CD4-positive, CD25-positive, alpha-beta regulatory T cell (primary cell): ENCODE results near the gene ZC3H13. TPM values are rescaled to one million over a fixed set of nuclear protein-coding genes. Genes with fewer than 3 reads are reported as not detected.

Source experiments
- ATAC-seq, 2 donors: fragments of 150-1000 bp; cut with Tn5 transposase; one replicate each; pipeline ENCODE4 v1.10.0; 2021; ENCODE audit warnings: low read depth in 2 of 2, moderate number of reproducible peaks in 2 of 2, moderate library complexity in 1 of 2
- DNase-seq, 3 donors: peaks; one replicate each; pipeline versions ENCODE4 v3.0.0 to v3.0.0-alpha.2; 2012 to 2022; ENCODE audit warnings: mixed read lengths in 1 of 3
- H3K27ac ChIP-seq: one replicate; pipeline ENCODE4 v1.7.0; 2013; ENCODE audit warnings: mild to moderate bottlenecking, low read length; ENCODE audit not compliant: insufficient read depth, poor library complexity, severe bottlenecking
- H3K27me3 ChIP-seq: one replicate; pipeline ENCODE4 v1.7.0; 2013; ENCODE audit warnings: low read length; ENCODE audit not compliant: control insufficient read depth, insufficient read depth
- H3K36me3 ChIP-seq: one replicate; pipeline ENCODE4 v1.7.0; 2013; ENCODE audit warnings: mild to moderate bottlenecking, low read length, moderate library complexity; ENCODE audit not compliant: control insufficient read depth, insufficient read depth
- H3K4me1 ChIP-seq: 2 replicates; pipeline ENCODE4 v1.7.0; 2013; ENCODE audit warnings: mild to moderate bottlenecking, low read length; ENCODE audit not compliant: insufficient read depth, control insufficient read depth, poor library complexity, severe bottlenecking
- H3K4me3 ChIP-seq: one replicate; pipeline ENCODE4 v1.7.0; 2013; ENCODE audit warnings: low read depth, mild to moderate bottlenecking, low read length, moderate library complexity
- H3K9me3 ChIP-seq, 2 experiments: 1 replicate in 1 of 2; 2 replicates in 1 of 2; pipeline ENCODE4 v1.7.0; 2013; ENCODE audit warnings: low read length in 2 of 2, mild to moderate bottlenecking in 1 of 2, moderate library complexity in 1 of 2; ENCODE audit not compliant: control insufficient read depth in 2 of 2
- H3K27ac Mint-ChIP-seq, 3 donors: one replicate each; pipeline ENCODE4 v1.8.0; 2020 to 2022; ENCODE audit warnings: mild to moderate bottlenecking in 3 of 3, mixed read lengths in 3 of 3, moderate library complexity in 2 of 3
- H3K27me3 Mint-ChIP-seq: one replicate; pipeline ENCODE4 v1.8.0; 2022; ENCODE audit warnings: mild to moderate bottlenecking, mixed read lengths
- H3K36me3 Mint-ChIP-seq: one replicate; pipeline ENCODE4 v1.8.0; 2020; ENCODE audit warnings: mixed read lengths
- H3K4me1 Mint-ChIP-seq, 4 donors: one replicate each; pipeline ENCODE4 v1.8.0; 2020 to 2022; ENCODE audit warnings: mixed read lengths in 4 of 4, mild to moderate bottlenecking in 1 of 4
- H3K4me3 Mint-ChIP-seq, 4 donors: one replicate each; pipeline ENCODE4 v1.8.0; 2020 to 2022; ENCODE audit warnings: mild to moderate bottlenecking in 4 of 4, mixed read lengths in 4 of 4, moderate library complexity in 3 of 4
- H3K9me3 Mint-ChIP-seq, 7 donors: one replicate each; pipeline ENCODE4 v1.8.0; 2020 to 2022; ENCODE audit warnings: mixed read lengths in 7 of 7, mild to moderate bottlenecking in 3 of 7, moderate library complexity in 2 of 7
- polyA plus RNA-seq, 4 donors: library from polyadenylated mRNA; unstranded; fragments of 300-500 nt; fragmentation: Illumina TruSeq; gene quantifications; one replicate each; pipeline ENCODE4 v1.2.3, GENCODE V29; 2021
- total RNA-seq: library from RNA; stranded (reverse); gene quantifications from one replicate; pipeline ENCODE4 v1.2.3, GENCODE V29; 2022

ZC3H13 gene
- total and polyA plus RNA-seq, 5 donors from 2014 or later, result 23.7 to 58.4 (median 25.3) TPM

DNA sequence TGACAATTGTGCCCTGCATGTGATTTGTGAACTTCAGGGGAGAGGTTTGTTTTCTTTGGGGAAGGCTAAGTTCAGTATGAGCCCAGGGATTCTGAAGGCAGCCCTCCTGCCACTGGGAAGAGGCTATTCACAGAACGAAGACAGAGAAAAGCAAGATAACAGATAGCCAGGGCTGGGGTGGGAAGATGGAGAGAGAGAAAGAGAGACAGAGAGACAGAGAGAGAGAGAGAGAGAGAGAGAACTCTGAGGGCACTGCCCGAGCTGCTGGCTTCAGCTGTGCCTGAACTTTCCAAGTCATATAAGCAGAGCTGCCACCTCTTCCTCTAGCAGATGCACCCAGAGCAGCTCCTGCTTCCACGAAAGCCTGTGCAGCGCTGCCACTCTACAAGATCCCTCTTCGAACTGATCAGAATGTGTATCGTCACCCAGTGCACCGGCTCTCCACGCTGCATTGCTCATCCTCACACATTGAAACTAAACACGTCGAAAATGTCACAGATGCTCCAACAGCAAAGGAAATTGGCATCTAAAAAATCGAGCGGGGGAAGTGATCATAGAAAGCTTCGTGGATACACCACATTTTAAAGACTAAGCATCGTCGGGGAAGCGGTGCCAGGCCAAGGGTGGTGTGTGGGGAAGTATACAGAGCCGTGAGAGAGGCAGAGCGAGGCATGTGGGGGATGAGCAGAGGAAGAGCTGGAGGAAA is 119.2 kb downstream of the ZC3H13 start:
- H3K27me3 Mint-ChIP-seq, result peaks cover 19% of the 10 kb centered on the region
- peak overlapping the region in 1 of 4 donors; percentile 44 for H3K4me3 Mint-ChIP-seq
- ATAC-seq (no peak), DNase-seq (no peak)
- H3K27me3 ChIP-seq, result peaks cover 3% of the 10 kb centered on the region
- H3K4me3 ChIP-seq, result no peak overlapping the region
- H3K27ac ChIP-seq, result no peak overlapping the region
- H3K36me3 Mint-ChIP-seq, result no peaks in the 10 kb centered on the region
- H3K9me3 Mint-ChIP-seq, result no peaks in the 10 kb centered on the region
- no peaks in the 10 kb centered on the region for H3K4me1 Mint-ChIP-seq
- peak overlapping the region in 1 of 3 donors; percentile 12 for H3K27ac Mint-ChIP-seq
- no peaks in the 10 kb centered on the region for H3K9me3 ChIP-seq
- no peaks in the 10 kb centered on the region for H3K4me1 ChIP-seq
- H3K36me3 ChIP-seq, result no peaks in the 10 kb centered on the region

DNA sequence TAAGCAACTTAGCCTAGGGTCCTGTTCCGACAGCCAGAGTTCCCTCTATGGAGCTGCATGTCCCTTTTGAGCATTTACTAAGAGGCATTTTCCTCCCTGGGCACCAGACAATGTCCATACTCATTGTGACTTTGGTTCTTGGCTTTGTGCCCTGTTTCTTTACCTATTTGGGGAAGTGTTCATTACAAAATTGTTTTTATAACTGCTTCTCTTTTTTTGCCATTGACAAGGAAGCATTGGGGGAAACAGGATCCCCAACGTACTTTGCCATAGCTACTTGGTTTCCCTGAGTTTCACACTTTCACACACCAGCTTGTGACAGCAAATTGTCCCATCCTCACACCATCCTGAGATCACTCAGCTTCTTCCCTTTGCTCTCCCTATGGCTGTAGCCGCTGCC is 119.9 kb downstream of the ZC3H13 start:
- no peaks in the 10 kb centered on the region for H3K9me3 Mint-ChIP-seq
- H3K27ac Mint-ChIP-seq, result no peak overlapping the region
- peaks cover 15% of the 10 kb centered on the region for H3K27me3 Mint-ChIP-seq
- H3K4me1 Mint-ChIP-seq, result no peaks in the 10 kb centered on the region
- H3K4me3 Mint-ChIP-seq, result no peak overlapping the region
- H3K4me3 ChIP-seq, result no peak overlapping the region
- no peaks in the 10 kb centered on the region for H3K9me3 ChIP-seq
- no peak for ATAC-seq
- DNase-seq, result no peak
- no peak overlapping the region for H3K27ac ChIP-seq
- H3K36me3 Mint-ChIP-seq, result no peaks in the 10 kb centered on the region
- no peaks in the 10 kb centered on the region for H3K36me3 ChIP-seq
- no peaks in the 10 kb centered on the region for H3K4me1 ChIP-seq
- H3K27me3 ChIP-seq, result peaks cover 3% of the 10 kb centered on the region

DNA sequence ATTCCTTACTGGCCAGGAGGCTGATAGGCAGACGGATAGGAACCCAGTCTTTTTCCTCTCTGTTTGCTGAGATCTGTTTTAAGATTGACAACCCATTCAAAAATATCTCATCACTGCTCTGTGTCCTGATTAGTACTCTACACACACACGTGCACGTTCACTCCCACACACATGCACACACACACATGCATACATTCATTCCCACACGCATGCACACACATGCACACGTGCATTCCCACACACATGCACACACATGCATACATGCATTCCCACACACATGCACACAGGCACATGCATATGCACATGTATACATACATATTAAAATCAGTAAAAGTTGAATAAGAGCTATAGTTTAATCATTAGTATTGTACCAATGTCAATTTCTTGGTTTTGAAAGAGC is 120.4 kb downstream of the ZC3H13 start:
- H3K36me3 Mint-ChIP-seq, result no peaks in the 10 kb centered on the region
- no peak overlapping the region for H3K27ac ChIP-seq
- ATAC-seq, result no peak

DNA sequence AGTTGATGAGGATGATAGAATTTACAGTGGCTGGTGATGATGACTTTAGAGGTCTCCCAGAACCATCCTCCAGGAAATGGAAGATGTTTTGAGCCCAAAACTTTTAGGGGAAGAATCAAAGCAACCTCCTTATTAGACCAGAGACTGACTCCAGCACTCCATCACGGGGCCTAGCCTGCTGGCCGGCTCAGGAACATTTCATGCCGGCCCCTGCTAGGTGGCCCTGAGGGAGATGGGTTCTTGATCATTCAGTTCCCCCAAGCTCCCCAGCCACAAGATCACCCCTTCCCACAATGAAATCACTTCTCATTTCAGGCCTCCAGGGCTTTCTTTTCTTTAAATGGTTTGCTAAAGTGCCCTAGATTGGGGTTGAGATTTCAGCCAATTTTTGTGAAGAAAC is 121.3 kb downstream of the ZC3H13 start:
- peaks cover 14% of the 10 kb centered on the region for H3K27me3 Mint-ChIP-seq
- no peak for ATAC-seq
- H3K4me3 ChIP-seq, result no peak overlapping the region

More for the DNA sequence above, 120.4 kb downstream of the ZC3H13 start:
- Histone ChIP-seq H3K4me3 (no peak overlapping the region), H3K27me3 (peaks cover 3% of the 10 kb centered on the region), H3K36me3 (no peaks in the 10 kb centered on the region), H3K9me3 (no peaks in the 10 kb centered on the region), H3K4me1 (no peaks in the 10 kb centered on the region)
- H3K27me3 Mint-ChIP-seq, result peaks cover 14% of the 10 kb centered on the region
- H3K4me1 Mint-ChIP-seq, result no peaks in the 10 kb centered on the region
- no peaks in the 10 kb centered on the region for H3K9me3 Mint-ChIP-seq
- H3K27ac Mint-ChIP-seq, result no peak overlapping the region
- no peak for DNase-seq
- H3K4me3 Mint-ChIP-seq, result no peak overlapping the region

DNA sequence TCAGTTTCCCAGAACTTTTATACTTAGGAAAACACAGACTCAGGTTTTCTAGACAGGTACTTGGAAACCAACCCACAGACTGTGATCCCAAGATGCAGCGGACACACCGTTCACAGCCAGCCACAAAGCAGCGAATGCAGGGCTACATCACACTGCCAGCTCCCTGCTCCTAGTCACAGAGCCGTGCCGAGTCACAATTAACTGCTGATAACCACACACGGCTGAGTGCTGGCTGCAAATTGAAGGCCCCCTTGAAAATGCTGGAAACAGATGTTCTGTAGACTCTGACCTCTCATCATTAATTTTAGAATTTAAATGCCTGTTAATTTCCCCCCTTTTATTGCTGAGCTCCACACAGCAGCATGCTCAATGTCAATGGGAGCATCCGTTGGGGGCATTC is 122.4 kb downstream of the ZC3H13 start:
- Histone ChIP-seq H3K36me3 (no peaks in the 10 kb centered on the region), H3K9me3 (no peaks in the 10 kb centered on the region), H3K4me3 (no peak overlapping the region), H3K27ac (no peak overlapping the region), H3K27me3 (peaks cover 3% of the 10 kb centered on the region), H3K4me1 (no peaks in the 10 kb centered on the region)
- DNase-seq (no peak), ATAC-seq (no peak)
- H3K9me3 Mint-ChIP-seq, result no peaks in the 10 kb centered on the region
- H3K4me3 Mint-ChIP-seq, result no peak overlapping the region
- H3K36me3 Mint-ChIP-seq, result no peaks in the 10 kb centered on the region
- no peaks in the 10 kb centered on the region for H3K4me1 Mint-ChIP-seq
- no peak overlapping the region for H3K27ac Mint-ChIP-seq
- peaks cover 8% of the 10 kb centered on the region for H3K27me3 Mint-ChIP-seq

More for the DNA sequence above, 121.3 kb downstream of the ZC3H13 start:
- DNase-seq, result no peak
- no peaks in the 10 kb centered on the region for H3K4me1 Mint-ChIP-seq
- H3K4me3 Mint-ChIP-seq, result no peak overlapping the region
- no peak overlapping the region for H3K27ac Mint-ChIP-seq
- H3K4me1 ChIP-seq, result no peaks in the 10 kb centered on the region
- no peak overlapping the region for H3K27ac ChIP-seq
- no peaks in the 10 kb centered on the region for H3K9me3 Mint-ChIP-seq
- peaks cover 3% of the 10 kb centered on the region for H3K27me3 ChIP-seq
- H3K36me3 Mint-ChIP-seq, result no peaks in the 10 kb centered on the region
- no peaks in the 10 kb centered on the region for H3K9me3 ChIP-seq
- H3K36me3 ChIP-seq, result no peaks in the 10 kb centered on the region

DNA sequence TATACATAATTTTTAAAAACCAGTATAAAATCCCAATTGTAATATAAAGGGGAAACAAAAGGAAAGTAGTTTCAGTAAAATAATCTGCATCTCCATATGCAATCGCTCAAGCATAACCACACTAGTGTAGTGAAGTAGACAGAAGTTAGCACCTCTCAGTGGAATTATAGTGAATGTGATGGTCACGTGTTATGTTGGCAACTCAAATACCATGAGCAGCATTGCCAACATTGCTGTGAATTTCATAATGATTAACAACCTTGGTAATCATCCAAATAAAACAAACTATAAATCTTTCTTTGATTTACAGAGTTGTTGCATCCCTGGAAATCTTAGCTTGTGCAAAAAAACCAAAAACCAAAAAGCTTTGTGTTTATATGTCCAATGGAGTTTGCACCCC is 123.7 kb downstream of the ZC3H13 start:
- Histone ChIP-seq H3K36me3 (no peaks in the 10 kb centered on the region), H3K9me3 (no peaks in the 10 kb centered on the region), H3K4me3 (no peak overlapping the region), H3K27ac (no peak overlapping the region), H3K27me3 (peaks cover 3% of the 10 kb centered on the region), H3K4me1 (no peaks in the 10 kb centered on the region)
- Mint-ChIP-seq H3K9me3 (no peaks in the 10 kb centered on the region), H3K4me1 (no peaks in the 10 kb centered on the region), H3K27ac (no peak overlapping the region), H3K27me3 (peaks cover 4% of the 10 kb centered on the region), H3K4me3 (no peak overlapping the region), H3K36me3 (no peaks in the 10 kb centered on the region)
- no peak for DNase-seq
- no peak for ATAC-seq

DNA sequence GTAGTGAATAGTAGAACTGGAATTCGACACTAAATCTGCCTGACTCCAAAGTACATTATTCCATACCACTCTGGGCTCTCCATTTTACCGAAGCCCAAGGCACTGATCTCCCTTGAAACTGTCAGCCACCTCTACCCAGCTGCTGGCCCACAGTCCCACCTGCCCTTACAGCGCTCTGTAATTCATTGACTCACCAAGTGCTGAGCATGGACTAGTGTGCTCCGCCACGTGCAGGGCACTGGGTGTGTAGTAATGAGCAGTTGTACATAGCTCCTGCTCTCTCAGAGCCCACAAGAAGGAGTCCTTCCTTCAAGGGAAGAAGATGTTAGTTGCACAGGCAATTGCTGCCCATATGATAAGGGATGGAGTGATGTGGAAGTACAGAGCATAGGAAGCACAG is 124.4 kb downstream of the ZC3H13 start:
- no peak for DNase-seq

DNA sequence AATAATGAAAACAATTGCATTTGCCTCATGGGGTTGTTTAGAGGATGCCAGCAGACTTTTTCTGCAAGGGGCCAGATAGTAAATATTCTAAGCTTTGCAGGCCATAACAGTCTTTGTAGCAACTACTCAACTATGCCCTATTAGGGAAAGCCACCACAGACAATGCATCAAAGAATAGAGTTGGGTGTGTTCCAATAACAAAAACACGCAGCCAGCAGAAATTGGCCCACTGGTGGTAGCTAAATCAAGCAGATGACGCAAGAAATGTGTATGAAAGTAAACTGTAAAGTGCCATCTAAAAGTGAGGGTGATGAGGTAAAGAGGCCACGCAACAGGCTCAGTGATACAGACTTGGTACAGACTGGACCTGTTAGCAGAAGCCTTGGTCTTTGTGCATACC is 125.8 kb downstream of the ZC3H13 start:
- no peaks in the 10 kb centered on the region for H3K27me3 ChIP-seq
- H3K4me1 ChIP-seq, result no peaks in the 10 kb centered on the region
- Mint-ChIP-seq H3K27ac (no peak overlapping the region), H3K4me1 (no peaks in the 10 kb centered on the region), H3K9me3 (no peaks in the 10 kb centered on the region), H3K36me3 (no peaks in the 10 kb centered on the region), H3K27me3 (no peaks in the 10 kb centered on the region), H3K4me3 (no peak overlapping the region)
- H3K27ac ChIP-seq, result no peak overlapping the region
- no peak for DNase-seq
- H3K4me3 ChIP-seq, result no peak overlapping the region
- H3K36me3 ChIP-seq, result no peaks in the 10 kb centered on the region
- H3K9me3 ChIP-seq, result no peaks in the 10 kb centered on the region
- ATAC-seq, result no peak

More for the DNA sequence above, 124.4 kb downstream of the ZC3H13 start:
- Mint-ChIP-seq H3K4me3 (no peak overlapping the region), H3K9me3 (no peaks in the 10 kb centered on the region), H3K4me1 (no peaks in the 10 kb centered on the region), H3K27ac (no peak overlapping the region), H3K27me3 (peaks cover 3% of the 10 kb centered on the region), H3K36me3 (no peaks in the 10 kb centered on the region)
- no peak for ATAC-seq
- H3K27me3 ChIP-seq, result peaks cover 3% of the 10 kb centered on the region
- H3K4me3 ChIP-seq, result no peak overlapping the region
- H3K9me3 ChIP-seq, result no peaks in the 10 kb centered on the region
- no peaks in the 10 kb centered on the region for H3K36me3 ChIP-seq
- H3K27ac ChIP-seq, result no peak overlapping the region
- H3K4me1 ChIP-seq, result no peaks in the 10 kb centered on the region
